ENCODE results near the gene FOXN3.

DNA sequence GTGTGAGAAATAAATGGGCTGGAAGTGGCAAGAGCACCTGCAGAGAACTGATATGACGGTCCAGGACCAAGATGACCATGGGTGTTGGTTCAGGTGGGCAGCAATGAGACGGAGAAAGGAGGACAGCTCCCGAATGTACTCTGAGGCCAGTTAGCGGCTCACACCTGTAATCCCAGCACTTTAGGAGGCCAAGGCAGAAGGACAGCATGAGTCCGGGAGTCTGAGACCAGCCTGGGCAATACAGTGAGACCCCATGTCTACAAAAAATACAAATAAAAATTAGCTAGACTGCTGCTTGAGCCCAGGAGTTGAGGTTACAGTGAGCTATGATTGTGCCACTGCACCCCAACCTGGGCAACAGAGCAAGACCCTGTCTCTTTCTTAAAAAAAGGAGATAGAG is 60.1 kb downstream of the FOXN3 start:
- TF ChIP-seq, protein P1, sequence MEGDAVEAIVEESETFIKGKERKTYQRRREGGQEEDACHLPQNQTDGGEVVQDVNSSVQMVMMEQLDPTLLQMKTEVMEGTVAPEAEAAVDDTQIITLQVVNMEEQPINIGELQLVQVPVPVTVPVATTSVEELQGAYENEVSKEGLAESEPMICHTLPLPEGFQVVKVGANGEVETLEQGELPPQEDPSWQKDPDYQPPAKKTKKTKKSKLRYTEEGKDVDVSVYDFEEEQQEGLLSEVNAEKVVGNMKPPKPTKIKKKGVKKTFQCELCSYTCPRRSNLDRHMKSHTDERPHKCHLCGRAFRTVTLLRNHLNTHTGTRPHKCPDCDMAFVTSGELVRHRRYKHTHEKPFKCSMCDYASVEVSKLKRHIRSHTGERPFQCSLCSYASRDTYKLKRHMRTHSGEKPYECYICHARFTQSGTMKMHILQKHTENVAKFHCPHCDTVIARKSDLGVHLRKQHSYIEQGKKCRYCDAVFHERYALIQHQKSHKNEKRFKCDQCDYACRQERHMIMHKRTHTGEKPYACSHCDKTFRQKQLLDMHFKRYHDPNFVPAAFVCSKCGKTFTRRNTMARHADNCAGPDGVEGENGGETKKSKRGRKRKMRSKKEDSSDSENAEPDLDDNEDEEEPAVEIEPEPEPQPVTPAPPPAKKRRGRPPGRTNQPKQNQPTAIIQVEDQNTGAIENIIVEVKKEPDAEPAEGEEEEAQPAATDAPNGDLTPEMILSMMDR (IDR thresholded peaks at IDR 0.05 in 8 of 11, conservative IDR thresholded peaks at IDR 0.05 in 3 of 11) = no peak
- TF ChIP-seq POLR2AphosphoS5 (IDR thresholded peaks at IDR 0.05) (no peak), POLR2A (IDR thresholded peaks at IDR 0.05) (no peak)
